HG03432 (cell line): ENCODE measurements around the gene PALM.
"Not testable (repeated sequence)": the region's sequence is repeated elsewhere in the genome, so short reads cannot be mapped to it uniquely, and the experiment has no call there.

Source experiments
- ATAC-seq: cut with Tn5 transposase; IDR thresholded peaks from one replicate; pipeline ENCODE4 v1.9.1; 2021; ENCODE audit warnings: mild to moderate bottlenecking, moderate library complexity; ENCODE audit not compliant: unreplicated experiment

PALM gene

DNA sequence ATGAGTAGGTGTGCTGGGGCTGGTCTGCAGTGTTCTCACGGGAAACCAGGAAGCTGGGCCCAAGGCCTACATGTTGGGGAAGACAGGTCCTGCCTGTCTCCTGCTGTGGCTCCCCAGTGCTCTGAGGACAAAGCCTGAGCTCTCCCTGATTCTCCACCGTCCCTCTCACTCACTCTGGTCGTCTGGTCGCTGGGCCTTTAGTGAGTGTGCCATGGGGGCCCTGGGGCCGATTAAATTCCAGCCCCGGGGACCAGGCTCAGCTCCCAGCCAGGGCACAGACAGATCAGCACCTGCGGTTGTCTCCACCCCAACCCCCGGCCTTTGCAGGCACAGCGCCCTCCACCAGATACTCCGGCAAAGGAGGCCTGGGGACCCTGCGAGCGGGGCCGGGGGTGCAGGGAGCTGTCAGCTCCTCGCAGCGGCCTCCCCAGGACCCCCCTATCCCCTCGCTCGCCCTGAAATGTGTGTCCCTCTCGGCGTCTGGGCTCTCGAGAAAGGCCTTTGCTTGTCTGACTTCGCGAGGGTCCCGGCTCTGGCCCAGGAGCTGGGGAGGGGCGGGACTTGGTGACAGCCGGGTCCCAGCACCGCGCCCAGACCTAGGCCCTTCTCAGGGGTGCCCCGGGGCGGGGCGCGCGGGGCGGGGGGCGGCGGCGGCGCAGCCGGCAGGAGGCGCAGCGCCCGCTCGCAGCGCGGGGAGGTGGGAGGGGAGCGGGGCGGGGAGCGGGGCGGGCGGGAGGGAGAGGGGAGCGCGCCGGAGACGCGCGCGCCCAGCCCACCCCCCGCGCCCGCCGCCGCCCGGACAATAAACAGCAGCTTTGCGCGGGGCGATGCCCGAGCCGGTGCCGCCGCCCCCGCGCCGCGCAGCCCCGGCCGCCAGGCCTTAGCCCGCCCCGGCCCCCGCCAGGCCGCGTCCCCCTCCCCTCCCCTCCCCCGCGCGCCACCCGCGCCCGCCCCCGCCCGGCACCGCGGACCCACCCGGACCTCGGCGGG is at the start of gene PALM:
TSS of gene PALM (plus strand) at position 782 of the 990 bp plus-strand sequence. CDS start 212 bp downstream, outside the sequence.
- ATAC-seq, result no peak

DNA sequence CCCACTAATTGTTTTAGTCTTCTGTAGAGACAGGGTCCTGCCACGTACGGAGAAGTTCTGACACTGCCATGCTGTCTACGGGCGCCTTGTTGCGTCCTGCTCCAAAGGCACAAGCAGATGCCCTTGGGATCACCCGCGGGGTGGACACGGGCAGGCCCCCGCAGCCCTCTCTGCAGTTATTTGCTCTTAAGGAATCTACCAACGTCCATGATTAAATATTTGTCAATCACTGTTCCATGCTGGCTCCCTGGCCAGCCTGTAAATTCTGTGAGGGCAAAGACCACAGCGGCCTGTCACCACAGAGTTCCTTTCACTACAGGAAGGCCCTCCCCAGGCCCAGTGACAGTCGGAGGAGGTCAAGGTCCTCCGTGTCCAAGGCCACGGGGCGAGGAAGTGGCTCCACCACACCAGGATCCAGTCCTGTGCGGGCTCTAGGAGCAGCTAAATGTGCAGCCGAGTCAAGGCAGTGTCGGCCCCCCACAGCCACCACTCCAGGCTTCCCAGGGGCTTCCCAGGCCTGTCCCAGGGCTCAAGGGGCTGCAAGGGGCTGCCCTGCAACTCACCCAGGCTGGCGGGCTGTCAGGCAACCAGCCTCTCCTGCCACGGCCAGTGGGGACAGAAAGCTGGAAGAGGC is 47.8 kb upstream of the PALM start:
- no peak for ATAC-seq

- ATAC-seq, result no peak
Observed at GRCh38 chr19:661427-662196, 47.1 kb upstream of the PALM start.

- ATAC-seq, result peak; percentile 13
Observed at GRCh38 chr19:662207-662961, 46.4 kb upstream of the PALM start.

GRCh38 chr19:662962-663681 is 45.6 kb upstream of the PALM start, which contains the start of gene RNF126:
Gene RNF126 (minus strand): TSS chr19:663214. CDS start chr19:663121, 93 bp downstream.
- peak; percentile 60 for ATAC-seq

- no peak for ATAC-seq
Observed at GRCh38 chr19:663682-664117, 45.0 kb upstream of the PALM start.

- no peak for ATAC-seq
Observed at GRCh38 chr19:664913-665443, 43.8 kb upstream of the PALM start.

DNA sequence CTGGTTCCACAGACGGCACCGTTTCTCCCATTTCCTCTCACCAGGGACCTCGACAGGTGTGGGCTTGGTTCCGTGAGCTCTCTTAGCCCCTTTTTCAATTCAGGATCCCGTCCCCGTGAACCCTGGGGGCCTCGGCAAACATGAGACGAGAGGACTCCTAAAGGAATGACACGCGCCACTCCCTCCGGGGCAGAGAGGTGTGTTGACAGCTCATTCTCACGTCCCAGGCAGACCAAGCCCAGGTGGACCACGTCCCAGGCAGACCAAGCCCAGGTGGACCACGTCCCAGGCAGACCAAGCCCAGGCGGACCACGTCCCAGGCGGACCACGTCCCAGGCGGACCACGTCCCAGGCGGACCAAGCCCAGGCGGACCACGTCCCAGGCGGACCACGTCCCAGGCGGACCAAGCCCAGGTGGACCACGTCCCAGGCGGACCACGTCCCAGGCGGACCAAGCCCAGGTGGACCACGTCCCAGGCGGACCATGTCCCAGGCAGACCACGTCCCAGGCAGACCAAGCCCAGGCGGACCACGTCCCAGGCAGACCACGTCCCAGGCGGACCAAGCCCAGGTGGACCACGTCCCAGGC is 41.7 kb upstream of the PALM start:
- not testable (repeated sequence) for ATAC-seq

- ATAC-seq, result not testable (repeated sequence)
Observed at GRCh38 chr19:668675-669434, 39.9 kb upstream of the PALM start.

GRCh38 chr19:670609-671075 is 38.1 kb upstream of the PALM start:
- ATAC-seq, result no peak

GRCh38 chr19:674282-675151 is 34.2 kb upstream of the PALM start:
- no peak for ATAC-seq

DNA sequence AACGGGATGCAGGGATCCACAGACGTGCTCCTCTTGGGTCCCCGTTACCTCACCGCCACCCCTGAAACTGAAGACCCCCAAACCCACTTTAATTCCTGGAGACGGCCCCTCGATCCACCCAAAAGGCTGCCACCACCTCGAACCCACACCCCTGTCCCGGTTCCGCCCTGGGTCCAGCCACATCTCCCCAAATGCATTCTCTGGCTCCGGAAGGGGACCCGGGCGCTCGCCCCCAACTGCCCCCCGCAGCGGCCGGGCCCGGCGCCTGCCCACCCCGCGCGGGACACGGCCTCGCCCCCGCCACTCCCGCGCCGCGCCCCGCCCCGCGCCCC is 32.8 kb upstream of the PALM start:
- no peak for ATAC-seq

DNA sequence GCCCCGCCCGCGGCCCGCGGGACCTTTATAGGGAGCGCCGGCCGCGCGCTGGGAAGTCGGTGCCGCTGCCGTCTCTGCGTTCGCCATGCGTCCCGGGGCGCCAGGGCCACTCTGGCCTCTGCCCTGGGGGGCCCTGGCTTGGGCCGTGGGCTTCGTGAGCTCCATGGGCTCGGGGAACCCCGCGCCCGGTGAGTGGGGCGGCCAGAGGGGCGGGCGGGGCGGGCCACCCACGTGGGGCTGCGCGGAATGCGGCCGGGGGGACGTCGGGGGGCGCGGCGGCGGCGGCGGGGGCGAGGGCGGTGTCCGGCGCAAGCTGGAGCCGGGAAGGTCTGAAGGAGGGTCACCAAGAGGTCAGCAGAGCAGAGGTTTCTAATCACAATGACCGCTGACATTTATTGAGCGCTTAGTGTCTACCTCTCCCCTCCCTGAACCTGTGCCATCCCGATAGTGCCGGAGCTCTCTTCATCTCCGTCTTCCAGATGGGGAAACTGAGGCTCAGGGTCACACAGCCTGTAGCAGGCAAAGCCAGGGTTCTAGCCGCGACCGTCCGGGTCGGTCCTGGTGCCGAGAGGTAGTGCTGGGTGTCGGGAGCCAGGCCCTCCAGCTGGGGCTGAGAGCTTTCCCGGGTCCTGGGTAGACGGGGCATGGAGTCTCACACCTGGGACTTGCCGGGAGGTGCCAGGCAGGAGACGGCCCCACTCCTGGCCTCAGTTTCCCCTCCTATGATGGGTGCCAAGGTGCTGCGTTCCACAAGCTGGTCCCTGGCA is 32.2 kb upstream of the PALM start, which contains the start of gene FSTL3:
TSS of gene FSTL3 (plus strand) at position 54 of the 767 bp plus-strand sequence. CDS start at position 86, 32 bp downstream.
- no peak for ATAC-seq

- ATAC-seq, result no peak
Observed at GRCh38 chr19:677201-677600, 31.5 kb upstream of the PALM start.

- no peak for ATAC-seq
Observed at GRCh38 chr19:677601-678436, 30.9 kb upstream of the PALM start.
